Measurements from ENCODE around the gene LTBP3.
"Not testable (repeated sequence)": the region's sequence is repeated elsewhere in the genome, so short reads cannot be mapped to it uniquely, and the experiment has no call there.

LTBP3 gene

GRCh38 chr11:65569973-65570918, 12.1 kb upstream of the LTBP3 start, which contains the start of gene ZNRD2:
ZNRD2 (plus strand) TSS chr11:65570477; CDS start chr11:65570492, 15 bp downstream.
- POLR2A ChIA-PET, result interaction anchor here (0.6 to 1.4 kb wide), 5 partner anchors 18 to 152 kb away, joined by 4 to 9 read pairs (median 5); partner anchors contain the start of genes MALAT1 and NEAT1
- peak; percentile 69 for TF ChIP-seq CTCF (IDR thresholded peaks at IDR 0.05; ENCODE audit: control extremely low read depth, extremely low read depth, low read depth, missing control alignments)
- CTCF ChIA-PET, result interaction anchor here (0.9 to 4.8 kb wide), 10 partner anchors 10 to 290 kb away, joined by 3 to 67 read pairs (median 9); partner anchors contain the start of genes LTBP3 and SIPA1
- peak; percentile 96 for DNase-seq (ENCODE audit: extremely low spot score)

DNA sequence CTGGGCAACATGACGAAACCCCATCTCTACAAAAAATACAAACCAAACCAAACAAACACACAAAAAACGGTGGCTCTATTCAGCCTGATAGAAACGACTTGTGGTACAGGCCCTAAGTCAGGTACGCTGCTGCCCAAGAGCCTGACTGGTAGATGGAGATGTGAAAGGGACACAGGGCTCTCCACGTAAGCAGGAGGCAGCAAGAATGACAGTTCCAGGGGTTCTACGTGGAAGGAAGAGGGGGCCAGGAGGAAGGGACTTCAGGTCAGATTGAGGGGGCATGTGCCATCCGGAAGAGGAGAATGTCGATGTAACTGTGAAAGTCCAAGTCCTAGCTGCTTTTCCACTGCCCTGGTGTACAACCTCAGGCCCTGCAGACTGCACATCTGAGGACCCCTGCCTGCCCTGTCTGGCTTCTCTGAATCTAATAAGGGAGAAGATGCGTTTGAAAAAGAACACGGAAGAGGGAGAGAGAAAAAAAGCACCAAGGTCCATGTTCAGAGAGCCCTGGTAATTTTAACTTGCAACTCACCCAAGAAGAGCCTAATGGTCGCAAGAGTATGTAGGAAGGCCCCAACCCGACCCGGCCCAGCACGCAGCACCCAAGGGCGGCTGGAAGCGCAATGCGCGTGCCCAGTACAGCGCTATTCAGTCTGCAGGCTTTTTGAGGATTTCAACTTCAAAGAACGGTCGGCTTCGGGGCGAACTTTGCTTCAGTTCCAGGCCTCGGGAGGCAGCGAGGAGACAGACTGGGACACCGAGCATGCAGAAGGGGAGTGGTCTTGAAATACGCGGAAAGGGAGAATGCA, 11.2 kb upstream of the LTBP3 start:
- DNase-seq (ENCODE audit: extremely low spot score), result no peak
- TF ChIP-seq CTCF (IDR thresholded peaks at IDR 0.05; ENCODE audit: control extremely low read depth, extremely low read depth, low read depth, missing control alignments), result no peak
- CTCF ChIA-PET, result interaction anchor here (1.0 to 4.8 kb wide), 10 partner anchors 9 to 290 kb away, joined by 3 to 67 read pairs (median 10); partner anchors contain the start of genes LTBP3 and SIPA1
- POLR2A ChIA-PET, result interaction anchor here (0.7 to 1.4 kb wide), 4 partner anchors 19 to 152 kb away, joined by 4 to 9 read pairs (median 6); partner anchors contain the start of gene MALAT1

DNA sequence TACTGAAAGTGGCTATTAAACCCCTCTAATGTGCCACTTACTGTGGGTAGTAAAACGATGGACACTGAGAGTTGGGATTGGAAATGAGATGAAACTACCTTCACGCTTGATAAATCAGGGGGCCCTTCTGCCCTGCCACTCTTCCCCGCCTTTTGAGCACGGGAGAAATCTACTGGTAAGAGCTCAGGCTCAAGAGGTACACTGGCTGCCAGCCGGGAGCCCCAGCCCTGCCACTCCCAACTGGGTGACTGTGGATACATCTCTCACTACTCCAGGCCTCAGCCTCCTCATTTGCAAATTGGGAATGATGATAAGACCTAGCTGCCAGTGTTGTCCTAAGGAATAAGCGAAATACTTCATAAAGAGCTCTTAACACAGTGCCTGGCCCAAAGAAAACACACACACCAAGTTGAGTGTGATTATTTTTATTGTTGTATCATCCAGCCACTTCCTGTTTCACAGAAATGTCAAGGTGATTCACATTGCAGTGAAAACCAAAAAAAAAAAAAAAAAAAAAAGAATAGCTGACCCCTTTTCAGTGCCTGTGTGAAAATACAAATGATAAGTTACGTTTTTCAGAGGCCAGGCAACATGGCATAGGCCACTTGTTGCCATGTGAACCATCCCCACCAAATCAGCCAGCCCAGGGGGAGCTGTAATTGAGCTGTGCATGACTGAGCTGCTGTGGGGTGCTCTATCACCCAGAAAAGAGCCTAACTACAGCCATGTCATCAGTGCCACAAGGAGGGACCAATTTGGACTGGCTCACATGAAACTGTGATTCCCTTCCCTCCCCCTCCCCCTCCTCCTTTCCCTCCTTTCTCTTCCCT, 7.7 kb upstream of the LTBP3 start:
- no peak for TF ChIP-seq CTCF (IDR thresholded peaks at IDR 0.05; ENCODE audit: control extremely low read depth, extremely low read depth, low read depth, missing control alignments)
- ChIA-PET POLR2A (interaction anchor here (0.6 to 1.4 kb wide), 4 partner anchors 57 to 263 kb away, joined by 3 to 5 read pairs (median 4); no protein-coding TSS in a partner anchor), CTCF (interaction anchor here (1.3 to 9.4 kb wide), 7 partner anchors 9 to 49 kb away, joined by 3 to 86 read pairs (median 10); partner anchors contain the start of genes EHBP1L1 and PCNX3)
- DNase-seq (ENCODE audit: extremely low spot score), result no peak

GRCh38 chr11:65564879-65565559, 6.9 kb upstream of the LTBP3 start:
- CTCF ChIA-PET, result interaction anchor here (1.6 to 9.4 kb wide), 6 partner anchors 8 to 29 kb away, joined by 5 to 86 read pairs (median 11); partner anchors contain the start of gene EHBP1L1
- POLR2A ChIA-PET, result interaction anchor here (0.6 kb wide), 1 partner anchor 24 kb away, joined by 4 read pairs; no protein-coding TSS in a partner anchor
- DNase-seq (ENCODE audit: extremely low spot score), result not testable (repeated sequence)

DNA sequence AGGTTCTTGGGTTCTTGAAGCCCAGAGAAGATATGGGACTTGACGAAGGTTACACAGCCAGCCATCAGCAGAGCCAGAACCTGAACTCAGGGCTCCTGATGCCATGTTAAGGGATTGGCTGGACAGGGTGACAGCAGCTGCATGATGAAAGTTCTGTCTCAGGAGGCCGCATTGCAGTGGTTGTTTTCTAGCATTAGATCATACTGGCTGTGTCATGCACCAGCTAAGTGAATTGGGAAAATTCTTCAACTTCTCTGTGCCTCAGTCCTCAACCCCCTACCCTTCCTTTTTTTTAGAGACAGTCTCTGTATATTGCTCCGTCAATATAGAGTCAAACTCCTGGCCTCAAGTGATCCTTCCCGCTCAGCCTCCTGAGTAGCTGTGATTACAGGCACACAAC, 5.4 kb upstream of the LTBP3 start:
- DNase-seq (ENCODE audit: extremely low spot score), result no peak
- CTCF ChIA-PET, result interaction anchor here (1.2 to 9.4 kb wide), 2 partner anchors 21 to 26 kb away, joined by 3 to 86 read pairs; no protein-coding TSS in a partner anchor
- TF ChIP-seq CTCF (IDR thresholded peaks at IDR 0.05; ENCODE audit: control extremely low read depth, extremely low read depth, low read depth, missing control alignments), result no peak
- POLR2A ChIA-PET, result interaction anchor here (0.8 kb wide), 1 partner anchor 28 kb away, joined by 7 read pairs; no protein-coding TSS in a partner anchor
